K562 (cell line): ENCODE data around the gene EPHA4. TPM values are rescaled to one million over a fixed set of nuclear protein-coding genes. Genes with fewer than 3 reads are reported as not detected.

Experiments used
- ATAC-seq: fragments of 200-7000 bp; cut with Tn5 transposase; 3 replicates; pipeline ENCODE4 v1.9.1; 2020; ENCODE audit warnings: moderate library complexity
- BruUV-seq: library from RNA; stranded (reverse); fragments of 400-500 nt; replicated peaks from 2 replicates; lab custom pipeline; 2021; lab: Mats Ljungman, UMichigan
- CTCF ChIA-PET: fragments of 300-600 bp; formaldehyde crosslinking; extraction: SDS; loops from one replicate; lab custom pipeline; 2021; ENCODE audit warnings: low intra/inter-chr PET ratio; lab: Yijun Ruan, JAX
- POLR2A ChIA-PET: fragments of 300-600, 350-650 bp; sonication (Branson Sonifier 250); formaldehyde crosslinking; extraction: SDS; loops from one replicate; lab custom pipeline; 2021; ENCODE audit warnings: antibody characterized with exemption, inconsistent platforms; lab: Yijun Ruan, JAX
- DNase-seq, 4 experiments: peaks; one replicate each; pipeline versions ENCODE4 v3.0.0 to v3.0.0-alpha.2; 2011 to 2018; ENCODE audit warnings: low spot score in 3 of 4, mixed read lengths in 3 of 4; ENCODE audit errors: extremely low read depth in 1 of 4
- FAIRE-seq: peaks from 2 replicates; lab custom pipeline; 2011; peaks lifted over from hg19 to GRCh38; lab: Jason Lieb, UNC
- H2AFZ ChIP-seq: 2 replicates; pipeline ENCODE4 v1.6.0; 2011; ENCODE audit warnings: low read depth, low read length, control low read depth, inconsistent platforms
- H3K27ac ChIP-seq: fragments of 200-600 bp; 3 replicates; pipeline ENCODE4 v1.8.0; 2011; ENCODE audit warnings: low read depth, mild to moderate bottlenecking, control low read depth, inconsistent platforms, low read length, moderate library complexity, mixed read lengths; ENCODE audit errors: extremely low read depth
- H3K27me3 ChIP-seq, 2 experiments: fragments of 300-600 bp in 1 of 2; 2 replicates in 1 of 2; 3 replicates in 1 of 2; pipeline versions ENCODE4 v1.6.0 to v1.8.0; 2011; ENCODE audit warnings: inconsistent platforms in 2 of 2, low read length in 2 of 2, mild to moderate bottlenecking in 1 of 2, mixed read lengths in 1 of 2, moderate library complexity in 1 of 2; ENCODE audit not compliant: control insufficient read depth in 2 of 2, insufficient read depth in 2 of 2
- H3K36me3 ChIP-seq: fragments of 300-600 bp; 3 replicates; pipeline ENCODE4 v1.8.0; 2011; ENCODE audit warnings: mild to moderate bottlenecking, low read length, inconsistent platforms; ENCODE audit not compliant: control insufficient read depth, insufficient read depth
- H3K4me1 ChIP-seq, 2 experiments: fragments of 200-600 bp in 1 of 2; replicated peaks in 1 of 2; 2 replicates in 1 of 2; 3 replicates in 1 of 2; pipeline versions ENCODE4 v1.5.1 to v1.8.0; 2011; ENCODE audit warnings: inconsistent platforms in 2 of 2, low read length in 2 of 2, mild to moderate bottlenecking in 1 of 2, mixed read lengths in 1 of 2, moderate library complexity in 1 of 2; ENCODE audit not compliant: control insufficient read depth in 2 of 2, insufficient read depth in 2 of 2
- H3K4me2 ChIP-seq: 2 replicates; pipeline ENCODE4 v1.6.1; 2011; ENCODE audit warnings: low read length, control low read depth, inconsistent platforms, mixed read lengths; ENCODE audit not compliant: insufficient read depth
- H3K4me3 ChIP-seq: fragments of 200-600 bp; sonication (generic), shearing (Covaris generic); 2 replicates; pipeline ENCODE4 v1.5.1; 2016; ENCODE audit warnings: control low read depth, inconsistent platforms
- H3K79me2 ChIP-seq: fragments of 200-600 bp; 3 replicates; pipeline ENCODE4 v1.8.0; 2011; ENCODE audit warnings: low read length, inconsistent platforms; ENCODE audit not compliant: control insufficient read depth, insufficient read depth
- H3K9ac ChIP-seq, 2 experiments: 2 replicates each; pipeline versions ENCODE4 v1.6.0 to v1.6.1; 2011; ENCODE audit warnings: low read depth in 2 of 2, low read length in 2 of 2, control low read depth in 1 of 2, inconsistent platforms in 1 of 2, mild to moderate bottlenecking in 1 of 2, mixed read lengths in 1 of 2; ENCODE audit not compliant: insufficient read depth in 1 of 2
- H3K9me1 ChIP-seq: one replicate; pipeline ENCODE4 v1.6.0; 2011; ENCODE audit warnings: inconsistent platforms, mild to moderate bottlenecking, low read length, moderate library complexity; ENCODE audit not compliant: control insufficient read depth, insufficient read depth
- H3K9me3 ChIP-seq: replicated peaks from 2 replicates; pipeline ENCODE4 v1.5.1; 2011; ENCODE audit warnings: low read depth, low read length, inconsistent platforms; ENCODE audit not compliant: control insufficient read depth, insufficient read depth
- H4K20me1 ChIP-seq: replicated peaks from 2 replicates; pipeline ENCODE4 v1.6.1; 2011; ENCODE audit warnings: low read length, inconsistent platforms, mixed read lengths; ENCODE audit not compliant: control insufficient read depth, insufficient read depth
- ARID2 ChIP-seq: fragments of 450-650 bp; IDR thresholded peaks from 2 replicates; pipeline ENCODE4 v1.6.1; 2017; ENCODE audit warnings: antibody characterized with exemption, mild to moderate bottlenecking
- DACH1 ChIP-seq: fragments of 450-650 bp; IDR thresholded peaks from 2 replicates; pipeline ENCODE4 v1.6.1; 2018; ENCODE audit not compliant: partially characterized antibody
- EGR1 ChIP-seq: fragments of 450-650 bp; conservative IDR thresholded peaks from 2 replicates; pipeline ENCODE4 v1.6.1; 2017; ENCODE audit warnings: mild to moderate bottlenecking
- HCFC1 ChIP-seq: IDR thresholded peaks from 2 replicates; pipeline ENCODE4 v1.6.1; 2012; ENCODE audit warnings: low read depth, low read length, improper control_type of control experiment
- HDAC3 ChIP-seq: fragments of 450-650 bp; IDR thresholded peaks from 2 replicates; pipeline ENCODE4 v1.6.1; 2018; ENCODE audit warnings: borderline replicate concordance, mild to moderate bottlenecking, moderate library complexity; ENCODE audit not compliant: partially characterized antibody
- HEY1 ChIP-seq: fragments of 250-450 bp; sonication (Bioruptor Pico); IDR thresholded peaks from 2 replicates; pipeline ENCODE4 v1.5.0; 2020; ENCODE audit warnings: mild to moderate bottlenecking, moderate library complexity, borderline replicate concordance
- KDM4B ChIP-seq, 2 experiments: fragments of 450-650 bp in 1 of 2; sonication (generic) in 1 of 2; IDR thresholded peaks; 2 replicates each; pipeline ENCODE4 v1.6.1; 2016 to 2017; ENCODE audit warnings: borderline replicate concordance in 2 of 2, antibody characterized with exemption in 1 of 2, low read depth in 1 of 2, mild to moderate bottlenecking in 1 of 2
- NR2C2 ChIP-seq, 2 experiments: fragments of 200-800 bp in 1 of 2; sonication (Bioruptor generic) in 1 of 2; sonication (generic) in 1 of 2; formaldehyde crosslinking in 1 of 2; IDR thresholded peaks; 2 replicates each; pipeline versions ENCODE4 v1.6.1 to v1.8.0; 2016 to 2022; ENCODE audit warnings: mild to moderate bottlenecking in 1 of 2, missing compliant biosample characterization in 1 of 2, missing genetic modification characterization in 1 of 2, missing genetic modification reagents in 1 of 2
- PHF8 ChIP-seq: fragments of 200-600 bp; sonication (generic); IDR thresholded peaks from 2 replicates; pipeline ENCODE4 v1.6.1; 2012; ENCODE audit warnings: mixed run types, mild to moderate bottlenecking, inconsistent platforms, low read length, moderate library complexity, borderline replicate concordance
- PRPF4 ChIP-seq: fragments of 200-400 bp; formaldehyde crosslinking; IDR thresholded peaks from one replicate; pipeline ENCODE4 v1.6.1; 2017; ENCODE audit warnings: low read length, low read depth, mild to moderate bottlenecking; ENCODE audit not compliant: insufficient read depth, poor library complexity, severe bottlenecking
- SUPT5H ChIP-seq: fragments of 450-650 bp; IDR thresholded peaks from 2 replicates; pipeline ENCODE4 v1.6.1; 2016
- TCF3 ChIP-seq: sonication (generic); formaldehyde crosslinking; IDR thresholded peaks from 2 replicates; pipeline ENCODE4 v1.4.0; 2020; ENCODE audit warnings: mild to moderate bottlenecking, missing genetic modification reagents
- ZEB2 ChIP-seq: fragments of 450-650 bp; IDR thresholded peaks from 2 replicates; pipeline ENCODE4 v1.6.1; 2016
- ZNF224 ChIP-seq: sonication (generic); formaldehyde crosslinking; IDR thresholded peaks from 2 replicates; pipeline ENCODE4 v1.8.0; 2022; ENCODE audit warnings: mild to moderate bottlenecking, missing genetic modification reagents
- ZNF696 ChIP-seq: fragments of 250-450 bp; sonication (Bioruptor Pico); conservative IDR thresholded peaks from 2 replicates; pipeline ENCODE4 v1.4.0; 2020; ENCODE audit warnings: mild to moderate bottlenecking, moderate library complexity
- WGBS: fragments of 100-300 bp; shearing (Covaris generic); methylation state at CpG from one replicate; pipeline ENCODE4 v1.1.6; 2016; ENCODE audit warnings: low coverage, mixed read lengths; ENCODE audit not compliant: insufficient coverage; ENCODE audit errors: missing lambda C conversion rate; 5-methylcytosine and 5-hydroxymethylcytosine counted together
- in situ Hi-C: fragments of 300-500 bp; cut with MboI; formaldehyde crosslinking; loops from 4 replicates; pipeline ENCODE4 v1.15.0; 2018; ENCODE audit warnings: inconsistent platforms, mixed read lengths
- intact Hi-C: fragments of 100-400 bp; cut with micrococcal nuclease; formaldehyde crosslinking; loops from 2 replicates; pipeline ENCODE4 v1.14.2; 2022
- polyA plus RNA-seq, 8 experiments: library from polyadenylated mRNA; depleted of rRNA in 4 of 8; stranded (reverse) in 5 of 8; unstranded in 3 of 8; fragments of >200 nt; fragmentation: Nextera tagmentation in 2 of 8; fragmentation: Illumina TruSeq in 1 of 8; extraction: Ambion mirVana in 2 of 8; extraction: Trizol in 1 of 8; gene quantifications; 2 replicates each; pipeline versions ENCODE4 v1.2.1 to v1.2.3, GENCODE V29; 2011 to 2014; ENCODE audit warnings: inconsistent platforms in 1 of 8, missing spikeins in 1 of 8
- total RNA-seq, 7 experiments: library from RNA; depleted of rRNA in 6 of 7; stranded (reverse); fragments of >200 nt in 6 of 7; fragmentation: Illumina TruSeq in 2 of 7; extraction: Trizol in 2 of 7; gene quantifications; 2 replicates each; pipeline versions ENCODE4 v1.2.1 to v1.2.3, GENCODE V29; 2011 to 2021; ENCODE audit warnings: low replicate concordance in 1 of 7
- TF ChIP-seq, protein P1 (sequence below), 2 experiments: IDR thresholded peaks in 1 of 2; conservative IDR thresholded peaks in 1 of 2; 2 replicates each; pipeline ENCODE4 v1.6.1; 2016; ENCODE audit warnings: low read depth in 2 of 2, mild to moderate bottlenecking in 1 of 2, missing compliant biosample characterization in 1 of 2, missing genetic modification characterization in 1 of 2, moderate library complexity in 1 of 2
- TF ChIP-seq, protein P2 (sequence below): fragments of 450-650 bp; IDR thresholded peaks from 2 replicates; pipeline ENCODE4 v1.6.1; 2017; ENCODE audit warnings: antibody characterized with exemption

The EPHA4 gene
- total and polyA plus RNA-seq, 9 of the 15 experiments (the other 6 are each of a cell fraction or from before 2014, with no cell fraction given): 0.07 to 0.09 (median 0.07) TPM; not detected in 6

- Histone ChIP-seq H3K27ac (no peak overlapping the region), H4K20me1 (no peaks in the 10 kb centered on the region), H3K9me3 (no peaks in the 10 kb centered on the region), H3K4me1 (no peaks in the 10 kb centered on the region), H3K36me3 (no peaks in the 10 kb centered on the region), H2AFZ (no peak overlapping the region), H3K4me3 (no peak overlapping the region), H3K9me1 (no peaks in the 10 kb centered on the region), H3K9ac (no peak overlapping the region), H3K79me2 (no peaks in the 10 kb centered on the region), H3K4me2 (no peak overlapping the region), H3K27me3 (no peaks in the 10 kb centered on the region)
- intact Hi-C loops (no loop called here), in situ Hi-C loops (no loop called here)
- FAIRE-seq: no peak
- ATAC-seq: no peak
- BruUV-seq: no TSS peak
- ChIA-PET POLR2A (no interaction called here), CTCF (no interaction called here)
- WGBS: 2% methylated on average over 6 of the region's 10 CpGs
- no peak for DNase-seq
- TF ChIP-seq HEY1 (CRISPR knock-in tag) (no peak), PRPF4 (no peak), NR2C2 (CRISPR knock-in tag; IDR thresholded peaks at IDR 0.05) (no peak), NR2C2 (tag; IDR thresholded peaks at IDR 0.05) (no peak), HDAC3 (no peak), ARID2 (no peak), ZNF696 (no peak), EGR1 (no peak), HCFC1 (no peak), TCF3 (CRISPR knock-in tag) (no peak), DACH1 (no peak), PHF8 (no peak), SUPT5H (no peak), ZNF224 (CRISPR knock-in tag) (no peak), ZEB2 (no peak), KDM4B (IDR thresholded peaks at IDR 0.05; ENCODE audit: borderline replicate concordance in 2 of 2, low read depth in 1 of 2) (no peak)
- TF ChIP-seq, protein P1, sequence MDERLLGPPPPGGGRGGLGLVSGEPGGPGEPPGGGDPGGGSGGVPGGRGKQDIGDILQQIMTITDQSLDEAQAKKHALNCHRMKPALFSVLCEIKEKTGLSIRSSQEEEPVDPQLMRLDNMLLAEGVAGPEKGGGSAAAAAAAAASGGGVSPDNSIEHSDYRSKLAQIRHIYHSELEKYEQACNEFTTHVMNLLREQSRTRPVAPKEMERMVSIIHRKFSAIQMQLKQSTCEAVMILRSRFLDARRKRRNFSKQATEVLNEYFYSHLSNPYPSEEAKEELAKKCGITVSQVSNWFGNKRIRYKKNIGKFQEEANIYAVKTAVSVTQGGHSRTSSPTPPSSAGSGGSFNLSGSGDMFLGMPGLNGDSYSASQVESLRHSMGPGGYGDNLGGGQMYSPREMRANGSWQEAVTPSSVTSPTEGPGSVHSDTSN (CRISPR knock-in tag; IDR thresholded peaks at IDR 0.05; ENCODE audit: low read depth): no peak
- TF ChIP-seq, protein P1 (tag; conservative IDR thresholded peaks at IDR 0.05; ENCODE audit: low read depth): no peak
- TF ChIP-seq, protein P2, sequence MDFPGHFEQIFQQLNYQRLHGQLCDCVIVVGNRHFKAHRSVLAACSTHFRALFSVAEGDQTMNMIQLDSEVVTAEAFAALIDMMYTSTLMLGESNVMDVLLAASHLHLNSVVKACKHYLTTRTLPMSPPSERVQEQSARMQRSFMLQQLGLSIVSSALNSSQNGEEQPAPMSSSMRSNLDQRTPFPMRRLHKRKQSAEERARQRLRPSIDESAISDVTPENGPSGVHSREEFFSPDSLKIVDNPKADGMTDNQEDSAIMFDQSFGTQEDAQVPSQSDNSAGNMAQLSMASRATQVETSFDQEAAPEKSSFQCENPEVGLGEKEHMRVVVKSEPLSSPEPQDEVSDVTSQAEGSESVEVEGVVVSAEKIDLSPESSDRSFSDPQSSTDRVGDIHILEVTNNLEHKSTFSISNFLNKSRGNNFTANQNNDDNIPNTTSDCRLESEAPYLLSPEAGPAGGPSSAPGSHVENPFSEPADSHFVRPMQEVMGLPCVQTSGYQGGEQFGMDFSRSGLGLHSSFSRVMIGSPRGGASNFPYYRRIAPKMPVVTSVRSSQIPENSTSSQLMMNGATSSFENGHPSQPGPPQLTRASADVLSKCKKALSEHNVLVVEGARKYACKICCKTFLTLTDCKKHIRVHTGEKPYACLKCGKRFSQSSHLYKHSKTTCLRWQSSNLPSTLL: no peak
Measured at GRCh38 chr2:221588306-221588985, 16.3 kb upstream of the EPHA4 start.
